Fibroblast of skin of right quadriceps (primary cell): Measurements from ENCODE around the gene SERPINA4.

Experiments used
- DNase-seq: peaks from one replicate; pipeline ENCODE4 v3.0.0-alpha.2; 2013

Gene SERPINA4

DNA sequence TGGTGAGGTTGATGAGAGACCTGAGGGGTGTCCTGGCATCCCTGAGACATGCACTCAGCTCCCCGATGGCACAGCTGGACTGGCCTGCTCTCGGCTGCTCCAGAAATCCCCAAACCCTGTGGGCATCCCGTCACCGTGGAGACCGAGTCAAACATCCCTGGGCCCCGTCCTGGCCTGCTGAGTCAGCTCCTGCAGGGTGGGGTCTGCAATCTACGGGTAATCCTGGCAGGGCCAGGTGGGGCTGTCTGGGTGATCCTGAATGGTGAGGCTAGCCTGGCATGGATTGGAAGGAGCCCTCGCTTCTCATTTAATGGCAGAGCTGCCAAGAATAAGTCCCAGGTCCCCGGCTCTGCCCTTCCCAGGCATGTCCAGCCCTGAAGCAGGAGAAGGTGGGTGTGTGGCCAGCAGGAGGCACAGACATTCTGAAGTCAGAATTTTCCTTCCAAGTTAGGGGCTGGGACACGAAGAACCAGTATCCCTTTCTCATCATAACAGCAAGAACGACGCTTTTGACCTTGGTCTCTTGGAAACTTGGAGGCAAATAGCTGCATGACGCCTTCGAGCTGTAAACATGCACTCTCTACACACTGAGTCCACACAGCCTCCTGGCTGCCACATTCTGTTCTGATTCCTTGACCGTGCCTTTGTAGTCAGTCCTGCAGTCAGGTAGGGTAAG is 17.7 kb upstream of the SERPINA4 start:
- DNase-seq: no peak

DNA sequence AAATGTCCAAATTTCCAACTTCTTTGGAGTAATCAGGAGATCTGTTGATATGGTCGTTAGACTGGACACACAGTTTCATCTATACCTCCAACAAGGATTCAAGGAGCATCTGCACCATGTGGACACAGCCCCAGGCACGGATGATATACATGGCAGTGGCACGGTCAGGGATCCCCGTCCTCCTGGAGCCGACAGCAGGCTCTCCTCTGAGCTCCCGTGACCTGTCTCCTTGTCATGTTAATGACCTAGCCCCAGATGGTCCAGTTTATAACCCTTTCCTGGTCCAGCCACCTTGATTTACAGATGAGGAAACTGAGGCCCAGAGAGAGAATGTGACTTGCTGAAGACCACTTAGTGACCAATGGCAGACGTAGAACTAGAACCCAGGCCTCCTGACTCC is 16.5 kb upstream of the SERPINA4 start:
- no peak for DNase-seq

DNA sequence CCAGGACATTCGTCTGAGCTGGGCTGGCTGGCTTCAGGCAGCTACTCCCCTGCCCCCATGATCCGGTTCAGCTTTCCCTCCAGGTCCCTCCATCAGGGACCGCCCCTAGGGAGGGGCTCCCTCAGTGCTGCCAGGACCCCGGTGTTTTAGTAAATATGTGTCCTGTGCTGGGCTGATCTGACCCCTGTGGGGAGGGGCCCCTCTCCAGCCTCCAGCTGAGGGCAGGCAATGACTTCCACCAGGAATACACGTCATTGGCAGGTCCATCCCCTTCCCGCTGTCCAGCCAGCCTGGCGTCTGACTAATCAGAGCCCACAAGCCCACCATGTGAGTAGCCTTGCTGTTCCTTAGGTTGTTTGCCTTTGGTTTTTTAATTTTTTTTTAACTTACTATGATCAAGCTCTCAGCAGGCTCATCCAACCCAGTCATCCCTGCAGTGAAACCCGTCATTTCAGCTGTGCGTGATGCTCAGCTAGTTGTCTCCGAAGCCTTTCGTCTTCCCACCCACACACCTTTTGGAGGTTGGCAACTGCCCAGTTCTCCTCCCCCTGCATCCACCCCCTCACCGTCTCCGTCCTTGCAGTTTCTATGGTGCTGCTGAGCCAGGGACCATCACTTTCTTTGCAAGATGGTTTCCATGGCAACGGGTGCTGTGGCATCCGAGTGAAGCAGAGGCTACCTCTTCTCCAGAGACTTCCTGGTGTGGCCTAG is 16.0 kb upstream of the SERPINA4 start:
- DNase-seq: no peak

DNA sequence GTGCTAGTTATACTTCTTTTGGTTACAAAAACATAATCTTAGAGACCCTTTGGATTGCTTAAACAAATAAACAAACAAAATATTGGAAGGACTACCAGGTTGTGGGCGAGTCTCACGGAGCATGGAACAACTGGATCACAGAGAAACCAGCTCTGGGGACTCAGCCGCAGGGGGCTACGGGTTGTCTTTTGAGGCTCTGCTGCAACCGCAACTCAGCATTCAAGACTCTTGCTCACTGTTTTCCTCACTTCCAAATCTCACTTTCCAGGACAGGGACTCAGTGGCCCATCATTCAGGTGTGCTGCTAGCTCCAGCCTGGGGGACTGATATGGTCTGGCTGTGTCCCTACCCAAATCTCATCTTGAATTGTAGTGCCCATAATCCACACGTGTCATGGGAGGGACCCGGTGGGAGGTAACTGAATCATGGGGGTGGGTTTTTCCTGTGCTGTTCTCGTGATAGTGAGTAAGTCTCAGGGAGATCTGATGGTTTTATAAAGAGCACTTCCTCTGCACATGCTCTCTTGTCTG is 14.0 kb upstream of the SERPINA4 start:
- no peak for DNase-seq

DNA sequence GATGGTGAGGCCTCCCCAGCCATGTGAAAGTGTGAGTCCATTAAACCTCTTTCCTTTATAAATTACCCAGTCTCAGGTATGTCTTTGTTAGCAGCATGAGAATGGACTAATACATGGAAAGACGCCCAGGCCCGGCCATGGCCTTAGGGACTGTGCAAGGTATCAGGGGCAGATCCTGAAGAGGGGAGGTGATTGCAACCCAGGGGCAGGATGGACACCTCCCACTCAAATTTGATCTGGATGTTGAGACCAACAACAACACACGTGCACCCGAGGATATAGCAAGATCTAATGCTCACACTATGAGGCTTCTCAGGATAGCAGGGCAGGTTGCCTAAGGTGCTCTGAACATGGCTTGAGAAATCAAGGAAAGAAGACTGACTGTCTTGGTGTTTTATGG is 13.5 kb upstream of the SERPINA4 start:
- DNase-seq: no peak

DNA sequence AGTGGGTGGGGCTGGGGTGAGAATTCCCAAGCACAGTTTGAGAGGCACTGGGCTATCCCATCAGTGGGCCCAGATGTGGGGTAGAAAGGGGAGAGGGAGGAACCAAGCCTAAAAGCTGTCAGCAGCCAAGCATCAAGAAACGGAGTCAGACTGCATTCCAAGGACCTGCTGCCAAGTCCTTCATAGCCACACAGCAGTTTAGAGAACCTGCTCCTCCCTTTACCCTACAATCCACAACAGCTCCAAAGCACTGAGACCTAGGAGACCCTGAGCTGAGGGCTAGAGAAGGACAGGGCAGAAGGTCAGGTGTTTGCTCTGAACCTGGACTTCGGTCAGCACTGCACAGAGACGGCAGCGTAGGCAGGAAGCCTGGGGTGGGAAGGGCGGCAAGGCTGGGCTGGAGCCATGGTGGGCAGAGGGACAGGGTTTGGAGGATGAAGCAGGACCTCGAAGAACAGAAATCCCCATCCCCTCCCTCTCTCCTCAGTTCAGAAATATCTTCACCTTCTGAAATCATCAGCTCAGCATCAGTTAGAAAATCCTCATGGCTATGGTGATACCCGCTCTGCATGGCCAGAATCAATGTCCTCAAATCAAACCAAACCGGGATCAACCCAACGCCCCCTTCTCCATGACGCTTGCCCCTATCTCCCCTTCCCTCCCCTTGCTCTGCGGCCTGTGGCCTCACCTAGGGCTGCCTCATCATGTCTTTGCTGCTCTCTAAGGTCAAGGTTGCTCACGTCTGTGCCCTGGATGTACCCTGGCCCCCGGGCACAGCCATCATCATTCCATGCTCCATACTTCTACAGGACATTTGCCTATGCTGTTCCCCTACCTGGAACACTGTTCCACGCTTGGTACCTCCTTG is 12.9 kb upstream of the SERPINA4 start:
- DNase-seq: no peak

DNA sequence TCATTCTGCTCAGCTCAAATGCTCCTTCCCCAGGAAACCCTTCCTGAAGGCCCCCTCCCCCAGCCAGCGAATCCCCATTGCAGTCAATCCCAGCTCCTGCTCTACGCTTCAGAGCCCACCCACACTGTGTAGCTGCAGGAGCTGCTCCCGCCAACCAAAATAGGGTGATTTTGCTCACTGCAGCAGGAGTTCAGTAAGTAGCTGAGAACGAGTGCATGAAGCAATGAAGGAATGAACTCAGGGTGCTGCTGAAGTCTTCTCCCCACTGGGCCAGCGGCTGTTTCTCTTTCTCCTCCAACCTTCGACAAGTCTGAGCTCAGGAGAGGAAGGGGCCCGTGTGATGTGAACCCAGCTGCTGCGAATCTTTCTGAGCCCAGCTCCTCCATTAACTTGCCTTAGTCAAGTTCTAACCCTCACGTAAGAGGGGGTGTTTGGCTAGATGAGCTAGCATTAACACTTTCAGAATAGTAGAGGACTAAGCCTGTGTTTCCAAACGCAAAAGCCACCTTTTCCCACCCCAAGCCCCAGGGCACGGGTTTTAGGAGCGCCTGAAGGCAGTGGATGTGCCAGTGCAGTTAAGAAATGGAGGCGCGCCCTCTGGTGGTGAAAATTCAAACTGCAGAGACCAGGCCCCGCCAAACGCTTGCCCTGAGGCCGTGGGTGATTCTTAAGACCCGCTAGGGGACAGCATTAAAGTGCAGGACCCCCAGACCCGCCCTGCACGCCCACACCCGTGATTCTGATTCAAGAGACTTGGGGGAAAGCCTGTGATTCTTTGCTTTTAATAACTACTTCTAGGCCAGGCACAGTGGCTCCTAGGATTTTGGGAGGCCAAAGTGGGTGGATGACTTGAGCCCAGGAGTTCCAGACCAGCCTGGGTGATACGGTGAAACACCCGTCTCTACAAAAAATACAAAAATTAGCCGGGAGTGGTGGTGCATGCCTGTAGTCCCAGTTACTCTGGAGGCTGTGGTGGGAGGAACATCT is 11.9 kb upstream of the SERPINA4 start:
- DNase-seq: peak; percentile 30

DNA sequence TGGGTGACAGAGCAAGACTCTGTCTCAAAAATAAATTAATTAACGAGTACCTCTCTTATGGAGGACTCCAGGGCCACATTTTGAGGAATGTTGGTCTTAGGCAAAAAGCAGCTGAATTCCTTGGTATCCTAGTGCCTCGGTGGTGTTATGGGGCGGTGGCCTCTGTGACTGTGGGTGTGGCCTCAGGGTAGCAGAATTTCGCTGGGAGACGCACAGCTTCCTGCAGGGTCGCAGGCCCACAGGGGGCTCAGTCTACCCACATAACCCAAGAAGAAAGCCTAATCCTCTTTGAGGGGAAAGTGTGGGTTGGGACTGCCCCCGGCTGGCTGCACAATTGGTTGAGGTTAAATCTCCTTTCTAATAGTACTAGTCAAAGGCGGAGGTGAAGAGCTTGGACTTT is 11.2 kb upstream of the SERPINA4 start:
- DNase-seq: no peak

DNA sequence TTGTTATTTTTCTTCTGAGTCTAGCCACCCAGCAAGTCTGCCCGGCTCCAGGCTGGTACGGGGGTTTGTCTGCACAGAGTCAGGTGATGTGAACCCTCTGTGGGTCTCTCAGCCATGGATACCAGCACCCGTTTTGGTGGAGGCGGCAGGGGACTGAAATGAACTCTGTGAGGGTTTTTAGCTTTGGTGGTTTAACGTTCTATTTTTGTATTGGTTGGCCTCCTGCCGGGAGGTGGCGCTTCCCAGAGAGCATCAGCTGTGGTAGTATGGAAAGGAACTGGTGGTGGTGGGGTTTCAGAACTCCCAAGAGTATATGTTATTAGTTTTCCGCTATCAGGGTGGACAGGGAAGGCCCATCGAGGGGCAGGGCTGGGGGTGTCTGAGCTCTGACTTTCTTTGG is 5.3 kb upstream of the SERPINA4 start:
- DNase-seq: no peak

DNA sequence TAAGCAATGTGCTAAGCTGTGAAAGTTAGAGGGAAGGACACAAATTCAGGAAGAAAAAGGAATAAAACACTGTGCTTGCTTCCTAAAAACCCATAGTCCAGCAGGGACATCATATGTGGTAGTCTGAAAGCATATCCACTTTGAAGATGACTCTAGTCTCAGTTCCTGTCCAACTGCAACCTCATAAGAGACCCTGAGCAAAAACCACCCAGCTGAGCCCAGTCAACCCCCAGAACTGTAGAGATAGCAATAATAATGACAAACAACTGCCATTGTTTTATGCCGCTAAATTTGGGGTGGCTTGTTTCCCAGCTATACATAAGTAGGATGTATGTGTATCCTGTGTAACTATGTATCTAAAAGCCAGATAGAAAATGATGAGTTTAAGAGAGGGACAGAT is 3.9 kb upstream of the SERPINA4 start:
- DNase-seq: no peak

DNA sequence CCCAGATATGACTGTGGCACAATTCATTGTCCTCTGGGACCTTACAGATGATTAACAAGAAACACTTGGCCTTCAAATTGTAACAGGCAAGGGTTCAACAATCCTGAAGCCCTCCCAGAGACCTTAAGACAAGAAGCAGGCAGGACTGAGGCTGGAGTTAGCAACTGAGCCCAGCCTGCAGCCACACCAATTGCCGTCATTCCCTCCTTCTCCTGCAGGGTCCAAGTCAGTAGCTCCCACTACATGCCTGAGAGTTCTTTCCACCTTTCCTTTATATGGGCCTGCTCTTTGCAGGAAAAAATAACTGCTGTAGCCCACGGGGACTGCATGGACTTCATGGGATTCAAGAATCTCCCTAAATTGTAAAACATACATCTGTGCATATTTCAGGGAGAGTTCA is 2.4 kb upstream of the SERPINA4 start:
- DNase-seq: no peak

DNA sequence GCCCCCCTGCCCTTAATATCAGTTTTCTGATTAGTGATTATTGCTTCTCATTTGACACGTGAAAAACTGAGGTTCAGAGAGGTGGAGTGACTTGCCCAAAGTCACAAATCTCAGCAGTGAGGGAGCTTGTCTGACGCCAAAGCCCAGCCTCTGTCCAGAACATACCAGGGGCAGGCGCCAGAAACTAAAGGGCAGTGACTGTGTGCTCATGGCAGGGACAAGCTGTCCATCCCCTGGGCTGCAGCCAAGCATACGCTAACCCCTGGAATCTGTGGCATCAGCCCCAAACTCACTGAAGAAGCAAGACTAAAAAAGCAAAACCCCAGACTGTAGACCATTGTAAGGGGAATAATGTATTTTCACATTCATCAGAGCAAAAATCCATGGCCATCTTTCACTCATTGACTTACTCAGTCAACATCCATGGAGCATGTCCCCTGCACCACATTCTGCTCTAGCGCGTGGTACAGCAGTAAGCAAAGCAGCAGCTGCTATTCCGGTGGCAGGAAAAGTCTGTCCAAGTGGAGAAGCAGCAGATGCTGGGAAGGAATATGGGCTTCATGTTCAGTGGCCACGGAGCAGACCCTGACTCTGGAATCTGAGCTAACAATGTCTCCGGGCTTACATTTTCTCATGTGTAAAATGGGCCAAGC is 1.5 kb upstream of the SERPINA4 start:
- DNase-seq: no peak

DNA sequence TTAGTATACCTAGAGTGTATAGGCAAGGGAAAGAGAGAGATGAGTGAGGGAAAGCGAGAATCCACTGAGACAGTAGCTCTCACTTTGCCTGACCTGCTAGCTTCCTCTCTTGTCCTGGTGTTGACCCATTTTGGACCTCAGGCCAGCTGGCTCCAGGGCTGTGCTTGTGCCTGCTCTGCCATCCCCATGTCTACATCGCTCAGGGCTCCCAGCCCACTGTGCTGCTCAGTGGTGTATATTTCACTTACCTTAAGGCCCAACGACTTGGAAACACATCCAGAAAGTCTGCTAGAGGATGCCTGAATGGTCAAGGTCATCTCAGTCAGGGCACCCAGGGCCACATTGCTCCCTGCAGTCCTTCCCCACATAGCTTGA is 964 bp upstream of the SERPINA4 start:
- no peak for DNase-seq

DNA sequence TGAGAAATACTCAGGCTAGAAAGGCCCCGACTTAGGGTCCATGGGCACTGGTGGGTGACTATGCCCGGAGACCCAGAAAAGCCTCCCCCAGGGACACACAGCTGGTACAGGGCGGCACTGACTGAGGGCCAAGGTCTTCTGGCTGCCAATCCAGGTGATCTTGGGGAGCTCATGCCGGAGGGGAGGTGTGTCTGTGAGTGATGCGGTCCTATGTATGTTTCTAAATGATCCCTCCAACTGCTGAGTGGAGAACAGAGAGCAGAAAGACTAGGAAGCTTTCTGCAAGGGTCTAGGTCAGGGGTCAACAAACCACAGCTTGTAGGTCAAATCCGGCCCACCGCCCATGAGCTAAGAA is 391 bp downstream of the SERPINA4 start:
- no peak for DNase-seq

DNA sequence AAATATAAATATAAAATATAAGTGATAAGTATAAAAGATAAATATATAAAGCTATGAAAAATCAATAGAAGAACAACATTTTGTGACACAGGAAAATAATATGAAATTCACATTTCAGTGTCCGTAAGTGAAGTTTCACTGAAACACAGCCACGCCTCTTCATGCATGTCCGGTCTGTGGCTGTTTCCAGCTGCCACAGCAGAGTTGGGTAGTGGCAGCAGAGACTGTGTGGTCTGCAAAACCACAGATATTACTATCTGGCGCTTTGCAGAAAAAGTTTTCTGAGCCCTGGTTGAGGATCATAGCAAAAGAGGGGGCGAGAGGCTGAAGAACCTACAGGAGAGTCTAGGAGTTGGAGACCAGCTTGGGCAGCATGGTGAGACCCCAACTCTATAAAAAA is 780 bp downstream of the SERPINA4 start:
- DNase-seq: no peak

DNA sequence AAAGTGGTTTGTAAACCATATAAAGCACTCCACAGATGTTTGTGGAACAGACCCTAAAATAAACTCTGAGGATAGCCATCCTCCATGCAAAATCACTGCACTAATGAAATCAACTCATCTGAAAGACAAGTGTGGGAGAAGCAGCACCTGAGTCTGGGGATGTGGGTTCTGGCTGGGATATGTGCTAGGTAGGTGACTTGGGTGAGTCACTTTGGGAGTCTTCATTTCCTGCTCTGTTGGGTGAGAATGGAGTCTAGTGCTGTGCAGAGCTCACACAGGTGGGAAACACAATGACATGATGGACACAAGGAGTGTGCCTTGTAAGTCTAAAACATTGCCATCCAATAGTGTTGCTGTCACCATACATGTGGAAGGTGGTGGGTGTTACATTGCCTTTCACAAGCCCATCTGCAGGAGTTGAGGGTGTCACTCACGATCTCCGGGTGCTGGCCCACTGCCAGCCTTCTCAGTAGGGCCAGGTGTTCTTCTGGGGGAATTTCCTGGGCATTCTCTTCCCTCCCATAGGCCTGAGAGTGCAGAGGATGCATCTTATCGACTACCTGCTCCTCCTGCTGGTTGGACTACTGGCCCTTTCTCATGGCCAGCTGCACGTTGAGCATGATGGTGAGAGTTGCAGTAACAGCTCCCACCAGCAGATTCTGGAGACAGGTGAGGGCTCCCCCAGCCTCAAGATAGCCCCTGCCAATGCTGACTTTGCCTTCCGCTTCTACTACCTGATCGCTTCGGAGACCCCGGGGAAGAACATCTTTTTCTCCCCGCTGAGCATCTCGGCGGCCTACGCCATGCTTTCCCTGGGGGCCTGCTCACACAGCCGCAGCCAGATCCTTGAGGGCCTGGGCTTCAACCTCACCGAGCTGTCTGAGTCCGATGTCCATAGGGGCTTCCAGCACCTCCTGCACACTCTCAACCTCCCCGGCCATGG is 2.0 kb downstream of the SERPINA4 start:
- no peak for DNase-seq

DNA sequence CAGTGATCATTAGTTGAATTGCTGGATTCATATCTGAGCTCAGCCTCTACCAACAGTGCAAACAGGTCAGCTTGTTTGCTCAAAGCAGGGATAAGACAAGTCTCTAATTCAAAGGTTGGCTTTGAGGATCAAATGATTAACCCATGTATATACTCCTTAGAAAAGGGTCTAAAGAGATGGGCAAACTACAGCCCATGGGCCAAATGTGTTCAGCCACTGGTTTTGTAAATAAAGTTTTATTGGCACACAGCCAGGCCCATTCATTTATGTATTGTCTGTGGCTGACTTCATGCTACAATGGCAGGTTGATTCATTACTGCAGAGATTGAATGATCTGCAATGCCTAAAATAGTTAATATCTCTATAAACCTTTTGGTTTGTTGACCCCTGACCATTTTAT is 3.1 kb downstream of the SERPINA4 start:
- no peak for DNase-seq

DNA sequence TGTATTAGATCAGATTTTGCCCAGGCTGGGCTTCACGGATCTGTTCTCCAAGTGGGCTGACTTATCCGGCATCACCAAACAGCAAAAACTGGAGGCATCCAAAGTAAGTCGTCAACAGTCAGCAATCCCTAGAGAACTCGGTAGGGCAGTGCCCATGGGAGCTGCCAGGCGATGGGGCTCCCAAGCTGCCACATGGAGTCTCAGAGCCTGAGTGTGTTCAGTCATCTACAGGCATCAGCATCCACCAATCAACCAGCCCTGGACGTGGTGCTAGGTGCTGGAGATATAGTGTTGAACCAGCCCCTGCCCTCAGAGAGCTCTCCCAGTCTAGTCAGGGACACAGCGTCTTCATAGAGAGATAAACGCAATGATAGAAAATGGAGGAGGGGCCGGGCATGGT is 6.9 kb downstream of the SERPINA4 start:
- no peak for DNase-seq

DNA sequence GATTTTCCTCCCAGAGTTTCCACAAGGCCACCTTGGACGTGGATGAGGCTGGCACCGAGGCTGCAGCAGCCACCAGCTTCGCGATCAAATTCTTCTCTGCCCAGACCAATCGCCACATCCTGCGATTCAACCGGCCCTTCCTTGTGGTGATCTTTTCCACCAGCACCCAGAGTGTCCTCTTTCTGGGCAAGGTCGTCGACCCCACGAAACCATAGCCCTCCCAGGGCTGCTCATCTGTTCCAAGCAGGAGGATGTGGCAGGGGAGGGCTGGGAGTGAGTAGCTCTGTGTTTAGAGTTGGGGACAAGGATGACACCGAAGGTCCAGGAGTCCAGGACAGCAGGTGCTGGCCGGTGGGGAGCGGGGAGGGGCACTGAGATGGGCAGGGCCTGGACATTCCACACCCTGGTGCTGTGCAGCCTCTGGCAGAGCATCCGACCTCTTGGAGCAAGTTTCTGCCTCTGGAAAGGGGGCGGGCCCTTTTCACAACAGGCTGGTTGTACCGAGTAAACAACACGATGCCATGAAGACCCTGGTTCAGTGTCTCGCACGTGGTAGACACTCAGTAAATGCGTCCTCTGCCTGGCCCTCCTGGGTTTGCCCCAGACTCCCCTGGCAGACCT is 8.2 kb downstream of the SERPINA4 start:
- DNase-seq: no peak

DNA sequence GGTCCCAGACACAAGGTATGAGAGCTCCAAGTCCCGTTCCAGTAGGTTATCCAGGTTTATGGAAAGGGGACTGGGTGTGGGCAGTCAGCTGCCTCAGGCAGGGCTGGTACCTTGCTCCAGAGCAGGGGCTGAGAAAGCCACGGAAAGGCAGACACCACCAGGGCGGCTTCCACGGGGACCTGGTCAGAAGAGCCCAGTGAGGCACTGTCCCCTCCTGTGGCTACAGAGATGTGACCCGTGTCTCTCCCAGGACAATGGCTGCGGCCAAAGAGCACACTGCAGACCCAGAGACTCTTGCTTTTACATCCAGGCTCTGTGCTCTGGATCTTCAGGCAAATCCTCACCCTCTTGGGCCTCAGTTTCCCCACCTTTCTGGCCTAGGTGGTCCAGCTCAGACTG is 8.8 kb downstream of the SERPINA4 start:
- no peak for DNase-seq
